ENCODE results near the gene TMEM8B. TPM values are rescaled to one million over a fixed set of nuclear protein-coding genes. Genes with fewer than 3 reads are reported as not detected.

TMEM8B gene
- total and polyA plus RNA-seq, 9 of the 15 experiments (the other 6 are each of a cell fraction or from before 2014, with no cell fraction given), result 0.01 to 2.2 (median 1.1) TPM

GRCh38 chr9:35854091-35854762, 25.2 kb downstream of the TMEM8B start:
- DNase-seq (ENCODE audit: extremely low read depth in 1 of 4, low spot score in 3 of 4), result no peak
- no peaks in the 10 kb centered on the region for H3K9me3 ChIP-seq (replicated peaks; ENCODE audit: control insufficient read depth, insufficient read depth, low read depth, low read length)
- WGBS (ENCODE audit: insufficient coverage, low coverage, missing lambda C conversion rate), result 0% methylated on average over 7 of the region's 7 CpGs
- ChIA-PET CTCF (ENCODE audit: low intra/inter-chr PET ratio) (no interaction called here), POLR2A (no interaction called here)
- H3K79me2 ChIP-seq (ENCODE audit: control insufficient read depth, insufficient read depth, low read length), result no peaks in the 10 kb centered on the region
- intact Hi-C loops (cut with micrococcal nuclease) (no loop called here), in situ Hi-C loops (cut with MboI) (no loop called here)
- H3K27ac ChIP-seq (ENCODE audit: extremely low read depth, low read depth, low read length), result no peak overlapping the region
- peaks cover 12 to 49% of the 10 kb centered on the region in 2 experiments; a peak in 4 of 5 replicates for H3K27me3 ChIP-seq (ENCODE audit: control insufficient read depth in 2 of 2, insufficient read depth in 2 of 2, low read length in 2 of 2)
- H3K36me3 ChIP-seq (ENCODE audit: control insufficient read depth, insufficient read depth, low read length), result no peaks in the 10 kb centered on the region
- no peak overlapping the region for H3K9ac ChIP-seq (ENCODE audit: insufficient read depth in 1 of 2, low read depth in 2 of 2, low read length in 2 of 2)
- no peak for ATAC-seq
- FAIRE-seq, result no peak
- no peaks in the 10 kb centered on the region for H3K9me1 ChIP-seq (ENCODE audit: control insufficient read depth, insufficient read depth, low read length)
- H3K4me1 ChIP-seq (replicated peaks in 1 of 2; ENCODE audit: control insufficient read depth in 2 of 2, insufficient read depth in 2 of 2, low read length in 2 of 2), result no peaks in the 10 kb centered on the region
- H4K20me1 ChIP-seq (replicated peaks; ENCODE audit: control insufficient read depth, insufficient read depth, low read length), result no peaks in the 10 kb centered on the region
- no peak overlapping the region for H2AFZ ChIP-seq (ENCODE audit: low read depth, low read length)
- H3K4me3 ChIP-seq, result no peak overlapping the region
- BruUV-seq (replicated peaks), result no TSS peak
- no peak overlapping the region for H3K4me2 ChIP-seq (ENCODE audit: insufficient read depth, low read length)
- TF ChIP-seq TAF7 (tag; IDR thresholded peaks at IDR 0.05), result no peak
- no peak for TF ChIP-seq TRIM24 (IDR thresholded peaks at IDR 0.05)
- no peak for TF ChIP-seq ZBTB5 (IDR thresholded peaks at IDR 0.05)
- TF ChIP-seq, protein P1, sequence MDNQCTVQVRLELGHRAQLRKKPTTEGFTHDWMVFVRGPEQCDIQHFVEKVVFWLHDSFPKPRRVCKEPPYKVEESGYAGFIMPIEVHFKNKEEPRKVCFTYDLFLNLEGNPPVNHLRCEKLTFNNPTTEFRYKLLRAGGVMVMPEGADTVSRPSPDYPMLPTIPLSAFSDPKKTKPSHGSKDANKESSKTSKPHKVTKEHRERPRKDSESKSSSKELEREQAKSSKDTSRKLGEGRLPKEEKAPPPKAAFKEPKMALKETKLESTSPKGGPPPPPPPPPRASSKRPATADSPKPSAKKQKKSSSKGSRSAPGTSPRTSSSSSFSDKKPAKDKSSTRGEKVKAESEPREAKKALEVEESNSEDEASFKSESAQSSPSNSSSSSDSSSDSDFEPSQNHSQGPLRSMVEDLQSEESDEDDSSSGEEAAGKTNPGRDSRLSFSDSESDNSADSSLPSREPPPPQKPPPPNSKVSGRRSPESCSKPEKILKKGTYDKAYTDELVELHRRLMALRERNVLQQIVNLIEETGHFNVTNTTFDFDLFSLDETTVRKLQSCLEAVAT (IDR thresholded peaks at IDR 0.05), result no peak
- TF ChIP-seq NCOA1 (IDR thresholded peaks at IDR 0.05; ENCODE audit: low read depth), result no peak
- TF ChIP-seq KDM1A (IDR thresholded peaks at IDR 0.05), result no peak
- TF ChIP-seq IRF1 (CRISPR knock-in tag; IDR thresholded peaks at IDR 0.05; ENCODE audit: borderline replicate concordance), result no peak
- TF ChIP-seq, protein P2, sequence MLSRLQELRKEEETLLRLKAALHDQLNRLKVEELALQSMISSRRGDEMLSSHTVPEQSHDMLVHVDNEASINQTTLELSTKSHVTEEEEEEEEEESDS (CRISPR knock-in tag; IDR thresholded peaks at IDR 0.05), result no peak
- TF ChIP-seq GATAD2A (IDR thresholded peaks at IDR 0.05), result no peak
- TF ChIP-seq NKRF (IDR thresholded peaks at IDR 0.05; ENCODE audit: borderline replicate concordance), result no peak
- no peak for TF ChIP-seq ZNF668 (CRISPR knock-in tag; IDR thresholded peaks at IDR 0.05)
- no peak for TF ChIP-seq ZMIZ1 (IDR thresholded peaks at IDR 0.05; ENCODE audit: low read depth in 2 of 2, low read length in 2 of 2)
- no peak for TF ChIP-seq ZSCAN32 (CRISPR knock-in tag; IDR thresholded peaks at IDR 0.05)
